GM12878 (cell line): ENCODE measurements around the gene KIAA0930. TPM values are rescaled to one million over a fixed set of nuclear protein-coding genes. Genes with fewer than 3 reads are reported as not detected.

Experiments
- ATAC-seq: fragments of 200-7000 bp; cut with Tn5 transposase; 3 replicates; pipeline ENCODE4 v1.9.1; 2020; ENCODE audit warnings: mild to moderate bottlenecking, moderate library complexity
- BruUV-seq: library from RNA; stranded (reverse); fragments of 400-500 nt; replicated peaks from 2 replicates; lab custom pipeline; 2021; lab: Mats Ljungman, UMichigan
- CTCF ChIA-PET: fragments of 300-600 bp; sonication (Branson Sonifier 250); formaldehyde crosslinking; extraction: SDS; loops from one replicate; lab custom pipeline; 2021; ENCODE audit warnings: inconsistent platforms; lab: Yijun Ruan, JAX
- POLR2A ChIA-PET: fragments of 350-600 bp; formaldehyde crosslinking; extraction: SDS; loops from one replicate; lab custom pipeline; 2021; ENCODE audit warnings: inconsistent platforms; lab: Charles Lee
- RAD21 ChIA-PET: fragments of 300-600 bp; sonication (Branson Sonifier 250); formaldehyde crosslinking; loops from one replicate; lab custom pipeline; 2023; ENCODE audit warnings: antibody characterized with exemption; ENCODE audit not compliant: unreplicated experiment; lab: Charles Lee
- SMC1A ChIA-PET: fragments of 300-600 bp; sonication (Branson Sonifier 250); formaldehyde crosslinking; loops from one replicate; lab custom pipeline; 2023; ENCODE audit not compliant: unreplicated experiment, uncharacterized antibody; lab: Charles Lee
- DNase-seq: peaks from one replicate; pipeline ENCODE4 v3.0.0-alpha.2; 2011; ENCODE audit warnings: low read depth, low spot score
- FAIRE-seq: peaks from 3 replicates; lab custom pipeline; 2011; peaks lifted over from hg19 to GRCh38; lab: Jason Lieb, UNC
- H2AFZ ChIP-seq: 2 replicates; pipeline ENCODE4 v1.6.0; 2011; ENCODE audit warnings: low read depth, low read length, control low read depth; ENCODE audit not compliant: control insufficient read depth
- H3K27ac ChIP-seq: 2 replicates; pipeline ENCODE4 v1.5.1; 2011; ENCODE audit warnings: control low read depth; ENCODE audit not compliant: control insufficient read depth, insufficient read depth
- H3K27me3 ChIP-seq, 2 experiments: replicated peaks in 1 of 2; 2 replicates each; pipeline versions ENCODE4 v1.6.0 to v1.6.1; 2011; ENCODE audit warnings: low read length in 1 of 2; ENCODE audit not compliant: control insufficient read depth in 2 of 2, insufficient read depth in 2 of 2
- H3K36me3 ChIP-seq, 2 experiments: 2 replicates each; pipeline ENCODE4 v1.5.1; 2011; ENCODE audit warnings: low read length in 1 of 2; ENCODE audit not compliant: control insufficient read depth in 2 of 2, insufficient read depth in 2 of 2
- H3K4me1 ChIP-seq: 2 replicates; pipeline ENCODE4 v1.6.1; 2011; ENCODE audit warnings: mild to moderate bottlenecking, low read length, moderate library complexity, mixed read lengths; ENCODE audit not compliant: control insufficient read depth, insufficient read depth
- H3K4me2 ChIP-seq: 2 replicates; pipeline ENCODE4 v1.6.0; 2011; ENCODE audit warnings: control low read depth; ENCODE audit not compliant: control insufficient read depth, insufficient read depth
- H3K4me3 ChIP-seq: fragments of 200-600 bp; sonication (generic); 2 replicates; pipeline ENCODE4 v1.5.1; 2016
- H3K79me2 ChIP-seq: 2 replicates; pipeline ENCODE4 v1.6.0; 2011; ENCODE audit warnings: low read length; ENCODE audit not compliant: control insufficient read depth, insufficient read depth
- H3K9ac ChIP-seq: 2 replicates; pipeline ENCODE4 v1.8.0; 2011; ENCODE audit warnings: low read length, control low read depth, mixed read lengths; ENCODE audit not compliant: control insufficient read depth, insufficient read depth
- H3K9me3 ChIP-seq: replicated peaks from 3 replicates; pipeline ENCODE4 v1.5.1; 2011; ENCODE audit warnings: mild to moderate bottlenecking, low read length; ENCODE audit not compliant: control insufficient read depth, insufficient read depth
- H4K20me1 ChIP-seq: 2 replicates; pipeline ENCODE4 v1.6.0; 2011; ENCODE audit not compliant: control insufficient read depth, insufficient read depth
- BCL3 ChIP-seq: IDR thresholded peaks from 2 replicates; pipeline ENCODE4 v1.6.1; 2011; ENCODE audit warnings: borderline replicate concordance, low read depth, mild to moderate bottlenecking, moderate library complexity, low read length; ENCODE audit not compliant: insufficient read depth, poor library complexity, severe bottlenecking
- CBX3 ChIP-seq: fragments of 200-600 bp; sonication (generic); IDR thresholded peaks from 2 replicates; pipeline ENCODE4 v1.6.1; 2016; ENCODE audit warnings: low read depth, borderline replicate concordance
- EED ChIP-seq: sonication (generic); IDR thresholded peaks from 2 replicates; pipeline ENCODE4 v1.6.1; 2016; ENCODE audit warnings: antibody characterized with exemption, low read depth
- FOXK2 ChIP-seq: fragments of 450-650 bp; IDR thresholded peaks from 2 replicates; pipeline ENCODE4 v1.6.1; 2017; ENCODE audit warnings: mild to moderate bottlenecking, moderate library complexity
- MEF2B ChIP-seq: fragments of 450-650 bp; IDR thresholded peaks from 2 replicates; pipeline ENCODE4 v1.6.1; 2018; ENCODE audit warnings: mild to moderate bottlenecking, moderate library complexity; ENCODE audit not compliant: partially characterized antibody, poor library complexity, severe bottlenecking
- POLR2AphosphoS2 ChIP-seq: IDR thresholded peaks from 2 replicates; pipeline ENCODE4 v1.6.1; 2011; ENCODE audit warnings: low read depth, mild to moderate bottlenecking, low read length, improper control_type of control experiment, moderate library complexity
- POLR2AphosphoS5 ChIP-seq: IDR thresholded peaks from 2 replicates; pipeline ENCODE4 v1.6.1; 2011; ENCODE audit warnings: mild to moderate bottlenecking, low read length, inconsistent platforms
- POU2F2 ChIP-seq: IDR thresholded peaks from 3 replicates; pipeline ENCODE4 v1.6.1; 2011; ENCODE audit warnings: low read depth, mild to moderate bottlenecking, low read length, borderline replicate concordance
- RAD21 ChIP-seq: IDR thresholded peaks from 2 replicates; pipeline ENCODE4 v1.6.1; 2011; ENCODE audit warnings: mild to moderate bottlenecking, low read depth, low read length, moderate library complexity; ENCODE audit not compliant: insufficient read depth
- RFX5 ChIP-seq: IDR thresholded peaks from 2 replicates; pipeline ENCODE4 v1.6.1; 2011; ENCODE audit warnings: low read depth, low read length, improper control_type of control experiment
- SPI1 ChIP-seq: IDR thresholded peaks from 2 replicates; pipeline ENCODE4 v1.6.1; 2011; ENCODE audit warnings: low read depth, mild to moderate bottlenecking, low read length, moderate library complexity, borderline replicate concordance; ENCODE audit not compliant: insufficient read depth
- TAF1 ChIP-seq: IDR thresholded peaks from 2 replicates; pipeline ENCODE4 v1.6.1; 2011; ENCODE audit warnings: mild to moderate bottlenecking, low read depth, low read length, borderline replicate concordance
- TCF3 ChIP-seq: IDR thresholded peaks from 2 replicates; pipeline ENCODE4 v1.6.1; 2012; ENCODE audit warnings: low read depth, mild to moderate bottlenecking, low read length, borderline replicate concordance; ENCODE audit not compliant: insufficient read depth
- WGBS: methylation state at CpG from one replicate; pipeline ENCODE4 v1.1.6; 2016; ENCODE audit warnings: low lambda C conversion rate; ENCODE audit not compliant: insufficient replicate concordance, insufficient coverage; ENCODE audit errors: missing lambda C conversion rate; 5-methylcytosine and 5-hydroxymethylcytosine counted together
- in situ Hi-C: fragments of 300-500 bp; cut with MboI; formaldehyde crosslinking; loops from 9 replicates; pipeline ENCODE4 v1.14.3; 2018; ENCODE audit warnings: mixed read lengths
- intact Hi-C: fragments of 100-400 bp; cut with micrococcal nuclease; formaldehyde crosslinking; loops from one replicate; pipeline ENCODE4 v1.14.2; 2022; ENCODE audit not compliant: unreplicated experiment
- polyA plus RNA-seq, 11 experiments: library from polyadenylated mRNA; depleted of rRNA in 4 of 11; unstranded in 6 of 11; stranded (reverse) in 5 of 11; fragments of >200 nt; fragmentation: Nextera tagmentation in 4 of 11; fragmentation: Illumina TruSeq in 1 of 11; extraction: Ambion mirVana in 4 of 11; extraction: Trizol in 1 of 11; gene quantifications; 1 replicate in 1 of 11; 2 replicates in 10 of 11; pipeline versions ENCODE4 v1.2.1 to v1.2.3, GENCODE V29; 2011 to 2016; ENCODE audit warnings: inconsistent platforms in 2 of 11, missing spikeins in 2 of 11, low read depth in 1 of 11
- total RNA-seq, 4 experiments: library from RNA; depleted of rRNA in 3 of 4; stranded (reverse); fragments of >200 nt in 3 of 4; fragmentation: Illumina TruSeq in 1 of 4; extraction: Trizol in 1 of 4; gene quantifications; 2 replicates each; pipeline versions ENCODE4 v1.2.1 to v1.2.3, GENCODE V29; 2013 to 2021
- TF ChIP-seq, protein P1 (sequence below): IDR thresholded peaks from 2 replicates; pipeline ENCODE4 v1.6.1; 2012; ENCODE audit warnings: low read depth, low read length, improper control_type of control experiment
- TF ChIP-seq, protein P2 (sequence below): fragments of 150-350 bp; IDR thresholded peaks from 2 replicates; pipeline ENCODE4 v1.6.1; 2016; ENCODE audit warnings: low read depth, low read length
- TF ChIP-seq, protein P3 (sequence below): fragments of 450-650 bp; IDR thresholded peaks from 2 replicates; pipeline ENCODE4 v1.6.1; 2017; ENCODE audit warnings: mild to moderate bottlenecking, low read depth, inconsistent platforms; ENCODE audit not compliant: poor library complexity, severe bottlenecking

The KIAA0930 gene
- total and polyA plus RNA-seq, 10 of the 15 experiments (the other 5 are each of a cell fraction or from before 2014, with no cell fraction given) = 3.6 to 125 (median 46.3) TPM

DNA sequence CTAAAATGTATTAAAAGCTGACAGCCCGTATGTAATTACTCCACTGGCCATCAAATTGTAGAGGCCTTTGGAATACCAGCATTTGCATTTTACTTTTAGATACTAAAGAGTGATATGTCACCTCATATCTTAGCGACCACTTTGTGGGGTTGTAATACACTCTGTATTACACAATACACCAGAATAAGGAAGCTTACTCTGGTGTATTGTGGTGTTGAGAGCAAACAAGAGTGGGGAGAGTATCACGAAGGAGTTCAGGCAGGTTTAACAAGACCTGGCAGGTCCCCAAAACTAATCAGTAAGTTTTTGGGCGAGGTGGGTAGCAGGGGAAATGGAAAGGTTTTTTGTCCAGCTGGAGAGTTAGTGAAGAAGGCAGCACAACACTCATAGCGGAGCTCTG is 73.8 kb downstream of the KIAA0930 start:
- no peak overlapping the region for H2AFZ ChIP-seq
- H3K79me2 ChIP-seq = peaks cover 66% of the 10 kb centered on the region
- no peaks in the 10 kb centered on the region for H3K27me3 ChIP-seq
- no peak overlapping the region for H3K9ac ChIP-seq
- ChIA-PET RAD21 (interaction anchor here (1.3 kb wide), 1 partner anchor 95 kb away, joined by 3 read pairs; no protein-coding TSS in a partner anchor), POLR2A (interaction anchor here (2.4 kb wide), 1 partner anchor 68 kb away, joined by 16 read pairs; no protein-coding TSS in a partner anchor), SMC1A (interaction anchor here (3.5 kb wide), 1 partner anchor 96 kb away, joined by 24 read pairs; no protein-coding TSS in a partner anchor), CTCF (interaction anchor here (0.6 to 3.2 kb wide), 4 partner anchors 10 to 225 kb away, joined by 3 to 9 read pairs (median 3); no protein-coding TSS in a partner anchor)
- H3K4me1 ChIP-seq = peaks cover 3% of the 10 kb centered on the region
- FAIRE-seq (no peak), DNase-seq (no peak), ATAC-seq (no peak)
- H3K4me3 ChIP-seq = peak overlapping the region; percentile 44; the same call in 1 of the 2 replicates
- no peaks in the 10 kb centered on the region for H4K20me1 ChIP-seq
- BruUV-seq = no TSS peak
- no peak overlapping the region for H3K27ac ChIP-seq
- H3K4me2 ChIP-seq = peak overlapping the region; percentile 49
- in situ Hi-C loops = no loop called here
- peaks cover 6 to 27% of the 10 kb centered on the region in 2 experiments for H3K36me3 ChIP-seq
- intact Hi-C loops = loop anchor here (5.0 kb wide), 2 partner anchors 70 to 95 kb away; no protein-coding TSS in a partner anchor
- 75% methylated on average over 5 of the region's 5 CpGs for WGBS
- H3K9me3 ChIP-seq = no peaks in the 10 kb centered on the region
- TF ChIP-seq EED (no peak), SPI1 (no peak), POLR2AphosphoS5 (no peak), POU2F2 (no peak), FOXK2 (no peak), MEF2B (no peak), CBX3 (no peak), POLR2AphosphoS2 (no peak), BCL3 (no peak), RFX5 (no peak), RAD21 (no peak), TCF3 (no peak), TAF1 (no peak)
- TF ChIP-seq, protein P1, sequence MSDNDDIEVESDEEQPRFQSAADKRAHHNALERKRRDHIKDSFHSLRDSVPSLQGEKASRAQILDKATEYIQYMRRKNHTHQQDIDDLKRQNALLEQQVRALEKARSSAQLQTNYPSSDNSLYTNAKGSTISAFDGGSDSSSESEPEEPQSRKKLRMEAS = no peak
- TF ChIP-seq, protein P2, sequence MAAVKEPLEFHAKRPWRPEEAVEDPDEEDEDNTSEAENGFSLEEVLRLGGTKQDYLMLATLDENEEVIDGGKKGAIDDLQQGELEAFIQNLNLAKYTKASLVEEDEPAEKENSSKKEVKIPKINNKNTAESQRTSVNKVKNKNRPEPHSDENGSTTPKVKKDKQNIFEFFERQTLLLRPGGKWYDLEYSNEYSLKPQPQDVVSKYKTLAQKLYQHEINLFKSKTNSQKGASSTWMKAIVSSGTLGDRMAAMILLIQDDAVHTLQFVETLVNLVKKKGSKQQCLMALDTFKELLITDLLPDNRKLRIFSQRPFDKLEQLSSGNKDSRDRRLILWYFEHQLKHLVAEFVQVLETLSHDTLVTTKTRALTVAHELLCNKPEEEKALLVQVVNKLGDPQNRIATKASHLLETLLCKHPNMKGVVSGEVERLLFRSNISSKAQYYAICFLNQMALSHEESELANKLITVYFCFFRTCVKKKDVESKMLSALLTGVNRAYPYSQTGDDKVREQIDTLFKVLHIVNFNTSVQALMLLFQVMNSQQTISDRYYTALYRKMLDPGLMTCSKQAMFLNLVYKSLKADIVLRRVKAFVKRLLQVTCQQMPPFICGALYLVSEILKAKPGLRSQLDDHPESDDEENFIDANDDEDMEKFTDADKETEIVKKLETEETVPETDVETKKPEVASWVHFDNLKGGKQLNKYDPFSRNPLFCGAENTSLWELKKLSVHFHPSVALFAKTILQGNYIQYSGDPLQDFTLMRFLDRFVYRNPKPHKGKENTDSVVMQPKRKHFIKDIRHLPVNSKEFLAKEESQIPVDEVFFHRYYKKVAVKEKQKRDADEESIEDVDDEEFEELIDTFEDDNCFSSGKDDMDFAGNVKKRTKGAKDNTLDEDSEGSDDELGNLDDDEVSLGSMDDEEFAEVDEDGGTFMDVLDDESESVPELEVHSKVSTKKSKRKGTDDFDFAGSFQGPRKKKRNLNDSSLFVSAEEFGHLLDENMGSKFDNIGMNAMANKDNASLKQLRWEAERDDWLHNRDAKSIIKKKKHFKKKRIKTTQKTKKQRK = no peak
- TF ChIP-seq, protein P3, sequence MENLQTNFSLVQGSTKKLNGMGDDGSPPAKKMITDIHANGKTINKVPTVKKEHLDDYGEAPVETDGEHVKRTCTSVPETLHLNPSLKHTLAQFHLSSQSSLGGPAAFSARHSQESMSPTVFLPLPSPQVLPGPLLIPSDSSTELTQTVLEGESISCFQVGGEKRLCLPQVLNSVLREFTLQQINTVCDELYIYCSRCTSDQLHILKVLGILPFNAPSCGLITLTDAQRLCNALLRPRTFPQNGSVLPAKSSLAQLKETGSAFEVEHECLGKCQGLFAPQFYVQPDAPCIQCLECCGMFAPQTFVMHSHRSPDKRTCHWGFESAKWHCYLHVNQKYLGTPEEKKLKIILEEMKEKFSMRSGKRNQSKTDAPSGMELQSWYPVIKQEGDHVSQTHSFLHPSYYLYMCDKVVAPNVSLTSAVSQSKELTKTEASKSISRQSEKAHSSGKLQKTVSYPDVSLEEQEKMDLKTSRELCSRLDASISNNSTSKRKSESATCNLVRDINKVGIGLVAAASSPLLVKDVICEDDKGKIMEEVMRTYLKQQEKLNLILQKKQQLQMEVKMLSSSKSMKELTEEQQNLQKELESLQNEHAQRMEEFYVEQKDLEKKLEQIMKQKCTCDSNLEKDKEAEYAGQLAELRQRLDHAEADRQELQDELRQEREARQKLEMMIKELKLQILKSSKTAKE = no peak
